H1 (cell line): ENCODE measurements around the gene PRDM15. TPM values are rescaled to one million over a fixed set of nuclear protein-coding genes. Genes with fewer than 3 reads are reported as not detected.

Experiments
- CTCF ChIA-PET: fragments of 300-600 bp; sonication (Branson Sonifier 250); formaldehyde crosslinking; loops from one replicate; lab custom pipeline; 2021; ENCODE audit not compliant: partially characterized antibody; lab: Charles Lee
- POLR2A ChIA-PET: fragments of 300-600 bp; sonication (Branson Sonifier 250); formaldehyde crosslinking; loops from one replicate; lab custom pipeline; 2021; ENCODE audit warnings: inconsistent platforms; ENCODE audit not compliant: partially characterized antibody; lab: Charles Lee
- DNase-seq, 2 experiments: peaks; one replicate each; pipeline versions ENCODE4 v3.0.0 to v3.0.0-alpha.2; 2010 to 2022; ENCODE audit warnings: low spot score in 2 of 2, low read depth in 1 of 2, mixed read lengths in 1 of 2
- FAIRE-seq: peaks from 2 replicates; lab custom pipeline; 2011; peaks lifted over from hg19 to GRCh38; lab: Jason Lieb, UNC
- H2AFZ ChIP-seq: 2 replicates; pipeline ENCODE4 v1.8.1; 2012; ENCODE audit warnings: low read length, inconsistent platforms
- H2AK5ac ChIP-seq: 2 replicates; pipeline ENCODE4 v1.6.1; 2013; ENCODE audit warnings: low read depth, low read length
- H2BK120ac ChIP-seq: replicated peaks from 2 replicates; pipeline ENCODE3; 2013; ENCODE audit warnings: low read depth, low read length, inconsistent platforms
- H2BK12ac ChIP-seq: 2 replicates; pipeline ENCODE4 v1.6.1; 2013; ENCODE audit warnings: low read depth, low read length
- H2BK15ac ChIP-seq: 2 replicates; pipeline ENCODE4 v1.6.1; 2013; ENCODE audit warnings: low read length
- H2BK20ac ChIP-seq: 2 replicates; pipeline ENCODE4 v1.6.1; 2013; ENCODE audit warnings: low read length
- H2BK5ac ChIP-seq: 2 replicates; pipeline ENCODE4 v1.6.1; 2013; ENCODE audit warnings: low read depth, low read length
- H3K14ac ChIP-seq: 2 replicates; pipeline ENCODE4 v1.6.1; 2013; ENCODE audit warnings: inconsistent platforms; ENCODE audit not compliant: insufficient read length
- H3K18ac ChIP-seq: 2 replicates; pipeline ENCODE4 v1.6.1; 2013; ENCODE audit warnings: low read length; ENCODE audit errors: extremely low read depth
- H3K23ac ChIP-seq: 2 replicates; pipeline ENCODE4 v1.6.1; 2013; ENCODE audit warnings: inconsistent platforms; ENCODE audit not compliant: insufficient read length
- H3K23me2 ChIP-seq: 2 replicates; pipeline ENCODE4 v1.6.1; 2013; ENCODE audit warnings: low read depth, low read length
- H3K27ac ChIP-seq: 2 replicates; pipeline ENCODE4 v1.6.1; 2011; ENCODE audit warnings: low read depth, low read length, inconsistent platforms
- H3K27me3 ChIP-seq, 4 experiments: replicated peaks in 1 of 4; 1 replicate in 1 of 4; 2 replicates in 3 of 4; pipeline versions ENCODE4 v1.6.1 to v1.8.1; 2011 to 2013; ENCODE audit warnings: low read length in 3 of 4, mild to moderate bottlenecking in 3 of 4, inconsistent platforms in 2 of 4, mixed read lengths in 2 of 4, moderate library complexity in 1 of 4; ENCODE audit not compliant: control insufficient read depth in 3 of 4, insufficient read depth in 3 of 4; ENCODE audit errors: extremely low read depth in 1 of 4
- H3K36me3 ChIP-seq, 4 experiments: 2 replicates each; pipeline versions ENCODE4 v1.6.1 to v1.8.1; 2011 to 2013; ENCODE audit warnings: mild to moderate bottlenecking in 4 of 4, low read length in 3 of 4, moderate library complexity in 2 of 4, control low read depth in 1 of 4, inconsistent platforms in 1 of 4; ENCODE audit not compliant: insufficient read depth in 4 of 4, control insufficient read depth in 2 of 4
- H3K4ac ChIP-seq: replicated peaks from 2 replicates; pipeline ENCODE3; 2013; ENCODE audit warnings: low read length, low read depth, mixed read lengths, inconsistent platforms; ENCODE audit not compliant: insufficient read length
- H3K4me1 ChIP-seq, 4 experiments: replicated peaks in 1 of 4; 1 replicate in 1 of 4; 2 replicates in 3 of 4; pipeline versions ENCODE4 v1.6.1 to v1.8.1; 2011 to 2013; ENCODE audit warnings: low read length in 3 of 4, inconsistent platforms in 2 of 4, mixed read lengths in 1 of 4; ENCODE audit not compliant: insufficient read depth in 4 of 4, control insufficient read depth in 3 of 4
- H3K4me2 ChIP-seq, 2 experiments: 2 replicates each; pipeline versions ENCODE4 v1.6.1 to v1.8.1; 2011 to 2013; ENCODE audit warnings: low read depth in 2 of 2, low read length in 2 of 2, control low read depth in 1 of 2, inconsistent platforms in 1 of 2, mild to moderate bottlenecking in 1 of 2; ENCODE audit not compliant: insufficient read depth in 1 of 2
- H3K4me3 ChIP-seq, 4 experiments: fragments of 200-600, 300-600 bp in 1 of 4; sonication (generic), shearing (Covaris generic), sonication (Bioruptor Twin) in 1 of 4; 2 replicates each; pipeline versions ENCODE4 v1.5.1 to v1.8.1; 2011 to 2016; ENCODE audit warnings: low read length in 4 of 4, low read depth in 3 of 4, control low read depth in 2 of 4, inconsistent platforms in 2 of 4, mild to moderate bottlenecking in 2 of 4, mixed read lengths in 1 of 4, moderate library complexity in 1 of 4; ENCODE audit not compliant: insufficient read depth in 2 of 4; ENCODE audit errors: extremely low read depth in 1 of 4
- H3K56ac ChIP-seq: replicated peaks from 2 replicates; pipeline ENCODE3; 2013; ENCODE audit warnings: low read depth, mild to moderate bottlenecking, mixed read lengths, low read length, inconsistent platforms; ENCODE audit not compliant: insufficient read length
- H3K79me1 ChIP-seq: 2 replicates; pipeline ENCODE4 v1.6.1; 2013; ENCODE audit warnings: low read depth, low read length, control low read depth
- H3K79me2 ChIP-seq, 2 experiments: 2 replicates each; pipeline versions ENCODE4 v1.6.1 to v1.8.1; 2012 to 2013; ENCODE audit warnings: low read length in 2 of 2, mild to moderate bottlenecking in 2 of 2, inconsistent platforms in 1 of 2; ENCODE audit not compliant: insufficient read depth in 2 of 2, control insufficient read depth in 1 of 2
- H3K9ac ChIP-seq, 4 experiments: replicated peaks in 1 of 4; 1 replicate in 1 of 4; 2 replicates in 3 of 4; pipeline versions ENCODE4 v1.6.1 to v1.8.1; 2011 to 2013; ENCODE audit warnings: low read depth in 3 of 4, low read length in 3 of 4, control low read depth in 2 of 4, mild to moderate bottlenecking in 2 of 4, moderate library complexity in 2 of 4, inconsistent platforms in 1 of 4; ENCODE audit errors: extremely low read depth in 1 of 4
- H3K9me3 ChIP-seq, 2 experiments: 2 replicates each; pipeline versions ENCODE4 v1.6.1 to v1.8.1; 2012 to 2013; ENCODE audit warnings: mild to moderate bottlenecking in 2 of 2, moderate library complexity in 2 of 2, control low read depth in 1 of 2, inconsistent platforms in 1 of 2, low read depth in 1 of 2, low read length in 1 of 2, mixed read lengths in 1 of 2; ENCODE audit not compliant: insufficient read depth in 2 of 2
- H4K20me1 ChIP-seq, 2 experiments: replicated peaks in 1 of 2; 2 replicates each; pipeline versions ENCODE3 to v1.8.1; 2011 to 2013; ENCODE audit warnings: inconsistent platforms in 2 of 2, low read length in 2 of 2, mild to moderate bottlenecking in 1 of 2; ENCODE audit not compliant: insufficient read depth in 2 of 2, control insufficient read depth in 1 of 2
- H4K5ac ChIP-seq: 2 replicates; pipeline ENCODE4 v1.6.1; 2013; ENCODE audit warnings: low read length, low read depth, mixed read lengths, inconsistent platforms; ENCODE audit not compliant: insufficient read length
- H4K8ac ChIP-seq: 2 replicates; pipeline ENCODE4 v1.8.0; 2013; ENCODE audit warnings: mild to moderate bottlenecking, moderate library complexity, low read length, inconsistent platforms; ENCODE audit not compliant: insufficient read depth; ENCODE audit errors: extremely low read depth
- H4K91ac ChIP-seq: replicated peaks from 2 replicates; pipeline ENCODE3; 2013; ENCODE audit warnings: low read length, mixed read lengths, inconsistent platforms; ENCODE audit not compliant: insufficient read length
- BCL11A ChIP-seq, 2 experiments: IDR thresholded peaks; one replicate each; pipeline ENCODE4 v1.6.1; 2011; ENCODE audit warnings: low read depth in 2 of 2, low read length in 2 of 2, mild to moderate bottlenecking in 2 of 2
- CBX5 ChIP-seq: fragments of 300-800, 300-1000 bp; sonication (generic); IDR thresholded peaks from 2 replicates; pipeline ENCODE4 v1.7.1; 2016; ENCODE audit warnings: antibody characterized with exemption, low read length, low read depth
- CHD2 ChIP-seq: IDR thresholded peaks from 2 replicates; pipeline ENCODE4 v1.6.1; 2012; ENCODE audit warnings: low read length, improper control_type of control experiment
- EZH2 ChIP-seq: fragments of 200-600 bp; sonication (generic); IDR thresholded peaks from 2 replicates; pipeline ENCODE4 v1.7.1; 2012; ENCODE audit warnings: low read depth, mild to moderate bottlenecking, moderate library complexity, low read length, inconsistent platforms; ENCODE audit not compliant: severe bottlenecking
- GTF2F1 ChIP-seq: IDR thresholded peaks from 2 replicates; pipeline ENCODE4 v1.6.1; 2012; ENCODE audit warnings: low read depth, low read length, improper control_type of control experiment, borderline replicate concordance
- PHF8 ChIP-seq: fragments of 200-600 bp; sonication (generic); conservative IDR thresholded peaks from 2 replicates; pipeline ENCODE4 v1.7.1; 2012; ENCODE audit warnings: low read depth, mild to moderate bottlenecking, inconsistent platforms, low read length, moderate library complexity
- WGBS, 2 experiments: shearing (Covaris generic) in 1 of 2; methylation state at CpG; one replicate each; pipeline versions ENCODE4 v1.1.6 to v1.1.7; 2013 to 2015; ENCODE audit warnings: low lambda C conversion rate in 2 of 2, mixed read lengths in 2 of 2, inconsistent platforms in 1 of 2, low coverage in 1 of 2, missing lambda C conversion rate in 1 of 2; ENCODE audit not compliant: insufficient replicate concordance in 2 of 2, insufficient coverage in 1 of 2, insufficient read length in 1 of 2; ENCODE audit errors: extremely low coverage in 1 of 2, missing lambda C conversion rate in 1 of 2; 5-methylcytosine and 5-hydroxymethylcytosine counted together
- polyA plus RNA-seq, 7 experiments: library from polyadenylated mRNA; depleted of rRNA in 3 of 7; stranded (reverse) in 5 of 7; unstranded in 2 of 7; fragments of >200 nt in 5 of 7; fragments of 200-250 nt in 2 of 7; gene quantifications; 1 replicate in 5 of 7; 2 replicates in 1 of 7; 4 replicates in 1 of 7; pipeline versions ENCODE4 v1.2.1 to v1.2.3, GENCODE V29; 2011 to 2013; ENCODE audit warnings: missing spikeins in 2 of 7, mixed read lengths in 2 of 7
- total RNA-seq: library from RNA; stranded (reverse); fragmentation: NEBNext Ultra II Directional; extraction: Animal tissue kit (Norgen Biotek cat#: 25700); gene quantifications from 2 replicates; pipeline ENCODE4 v1.2.1, GENCODE V29; 2021
- TF ChIP-seq, protein P1 (sequence below): IDR thresholded peaks from 2 replicates; pipeline ENCODE4 v1.6.1; 2012; ENCODE audit warnings: low read length, inconsistent platforms

The PRDM15 gene
- total and polyA plus RNA-seq, 2 of the 8 experiments (the other 6 are each of a cell fraction or from before 2014, with no cell fraction given): 9.7 to 10.5 TPM

GRCh38 chr21:41920476-41920875, 41.3 kb upstream of the PRDM15 start:
- no peak overlapping the region for H2AFZ ChIP-seq
- no peak overlapping the region for H3K9ac ChIP-seq
- no peak overlapping the region for H2BK5ac ChIP-seq
- H3K4me3 ChIP-seq: no peak overlapping the region
- H3K4ac ChIP-seq: no peak overlapping the region
- H3K18ac ChIP-seq: no peak overlapping the region
- peaks cover 0 to 1% (median 0%) of the 10 kb centered on the region in 4 experiments; a peak in 2 of 7 replicates for H3K4me1 ChIP-seq
- DNase-seq (no peak), FAIRE-seq (no peak)
- no peak overlapping the region for H4K91ac ChIP-seq
- no peak overlapping the region for H2BK15ac ChIP-seq
- no peak overlapping the region for H2BK20ac ChIP-seq
- H3K79me1 ChIP-seq: no peaks in the 10 kb centered on the region
- H4K5ac ChIP-seq: no peak overlapping the region
- H3K4me2 ChIP-seq: no peak overlapping the region
- peaks cover 0 to 8% (median 1%) of the 10 kb centered on the region in 4 experiments; a peak in 4 of 8 replicates for H3K36me3 ChIP-seq
- no peak overlapping the region for H2BK12ac ChIP-seq
- TF ChIP-seq CBX5: no peak
- TF ChIP-seq PHF8: no peak
- no peak for TF ChIP-seq CHD2
- TF ChIP-seq GTF2F1: no peak
- TF ChIP-seq EZH2: no peak
- TF ChIP-seq, protein P1, sequence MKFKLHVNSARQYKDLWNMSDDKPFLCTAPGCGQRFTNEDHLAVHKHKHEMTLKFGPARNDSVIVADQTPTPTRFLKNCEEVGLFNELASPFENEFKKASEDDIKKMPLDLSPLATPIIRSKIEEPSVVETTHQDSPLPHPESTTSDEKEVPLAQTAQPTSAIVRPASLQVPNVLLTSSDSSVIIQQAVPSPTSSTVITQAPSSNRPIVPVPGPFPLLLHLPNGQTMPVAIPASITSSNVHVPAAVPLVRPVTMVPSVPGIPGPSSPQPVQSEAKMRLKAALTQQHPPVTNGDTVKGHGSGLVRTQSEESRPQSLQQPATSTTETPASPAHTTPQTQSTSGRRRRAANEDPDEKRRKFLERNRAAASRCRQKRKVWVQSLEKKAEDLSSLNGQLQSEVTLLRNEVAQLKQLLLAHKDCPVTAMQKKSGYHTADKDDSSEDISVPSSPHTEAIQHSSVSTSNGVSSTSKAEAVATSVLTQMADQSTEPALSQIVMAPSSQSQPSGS: no peak
- TF ChIP-seq BCL11A (IDR thresholded peaks at IDR 0.05; ENCODE audit: low read depth in 2 of 2, low read length in 2 of 2): no peak
- CTCF ChIA-PET: interaction anchor here (1.4 kb wide), 1 partner anchor 23 kb away, joined by 3 read pairs; no protein-coding TSS in a partner anchor
- H3K23ac ChIP-seq: no peak overlapping the region
- H3K9me3 ChIP-seq: no peaks in the 10 kb centered on the region
- POLR2A ChIA-PET: no interaction called here
- no peak overlapping the region for H2BK120ac ChIP-seq
- no peak overlapping the region for H3K56ac ChIP-seq
- no peak overlapping the region for H3K27ac ChIP-seq
- H4K20me1 ChIP-seq: peaks cover 0 to 3% of the 10 kb centered on the region in 2 experiments
- no peaks in the 10 kb centered on the region for H3K27me3 ChIP-seq
- no peak overlapping the region for H4K8ac ChIP-seq
- no peak overlapping the region for H3K14ac ChIP-seq
- H3K79me2 ChIP-seq: no peaks in the 10 kb centered on the region
- H2AK5ac ChIP-seq: no peak overlapping the region
- 80% methylated on average over 5 of the region's 5 CpGs; no CpG with 5 or more reads in 1 of the 2 experiments for whole genome bisulfite sequencing, 2 experiments
- no peaks in the 10 kb centered on the region for H3K23me2 ChIP-seq
